ENCODE results near the gene ADGRG4. TPM values are rescaled to one million over a fixed set of nuclear protein-coding genes. Genes with fewer than 3 reads are reported as not detected.
A peak's percentile ranks its signal among the peaks of the same experiment; 100 is the strongest.

ADGRG4 gene
- total RNA-seq, 3 donors from 2014 or later (not counting 1 experiment from before 2014, with no cell fraction given), result not detected

DNA sequence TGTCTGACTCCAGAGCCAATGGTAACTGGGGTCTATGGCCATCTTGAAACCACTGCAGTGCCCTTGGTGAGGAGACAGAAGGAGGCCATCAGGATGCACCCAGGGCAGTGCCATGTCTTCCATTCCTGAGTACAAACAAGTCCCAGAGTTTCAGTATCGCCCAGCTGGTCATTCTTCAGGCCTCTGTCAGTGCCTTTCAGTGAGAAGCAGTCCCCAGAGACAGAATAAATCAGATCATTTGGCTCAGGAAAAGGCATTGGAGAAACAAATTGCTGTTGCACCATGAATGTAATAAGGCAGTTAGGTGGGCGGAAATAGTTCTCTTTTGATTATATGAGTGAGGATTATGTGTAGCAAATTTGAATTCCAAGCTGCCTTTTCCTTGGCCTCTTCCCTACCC is 21.3 kb downstream of the ADGRG4 start:
- TF ChIP-seq CTCF (IDR thresholded peaks at IDR 0.05), result no peak
- ATAC-seq (no peak), DNase-seq (no peak)
- Mint-ChIP-seq H3K4me3 (no peak overlapping the region), H3K9me3 (no peaks in the 10 kb centered on the region), H3K4me1 (no peaks in the 10 kb centered on the region), H3K27ac (no peak overlapping the region), H3K27me3 (ENCODE audit: low read depth in 2 of 2) (peaks cover 0 to 46% of the 10 kb centered on the region in 2 donors), H3K36me3 (no peaks in the 10 kb centered on the region)
- Histone ChIP-seq H3K27ac (ENCODE audit: low read length) (no peak overlapping the region), H3K27me3 (ENCODE audit: control insufficient read depth, insufficient read depth, low read length) (no peaks in the 10 kb centered on the region), H3K36me3 (ENCODE audit: control insufficient read depth, insufficient read depth, low read length) (no peaks in the 10 kb centered on the region), H3K4me3 (ENCODE audit: low read length) (no peak overlapping the region), H3K9me3 (ENCODE audit: control insufficient read depth, insufficient read depth, low read length) (no peaks in the 10 kb centered on the region), H3K4me1 (ENCODE audit: control insufficient read depth, insufficient read depth, low read length) (no peaks in the 10 kb centered on the region)
- intact Hi-C loops (cut with micrococcal nuclease), result no loop called here
- 85% methylated on average over 1 of the region's 2 CpGs for WGBS (ENCODE audit: insufficient coverage)

DNA sequence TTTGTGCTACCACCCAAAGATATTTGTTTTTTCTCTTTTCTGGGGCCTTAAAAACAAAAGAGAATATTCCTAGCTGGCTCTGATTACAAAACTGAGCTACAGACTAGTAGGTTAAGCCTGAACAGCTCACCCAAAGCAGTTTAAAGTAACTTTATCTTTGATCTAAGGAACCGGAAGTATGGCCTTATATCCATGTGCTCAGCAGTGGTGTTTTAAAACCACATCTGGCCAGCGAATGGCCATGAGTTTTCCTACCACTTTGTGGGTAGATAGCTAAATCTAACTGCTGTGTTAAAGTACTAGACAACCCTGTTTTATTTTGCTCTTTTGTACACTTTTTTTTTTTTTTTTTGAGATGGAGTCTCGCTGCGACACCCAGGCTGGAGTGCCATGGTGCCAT is 24.6 kb downstream of the ADGRG4 start:
- Mint-ChIP-seq H3K4me3 (no peak overlapping the region), H3K27me3 (ENCODE audit: low read depth in 2 of 2) (peaks cover 0 to 46% of the 10 kb centered on the region in 2 donors)

DNA sequence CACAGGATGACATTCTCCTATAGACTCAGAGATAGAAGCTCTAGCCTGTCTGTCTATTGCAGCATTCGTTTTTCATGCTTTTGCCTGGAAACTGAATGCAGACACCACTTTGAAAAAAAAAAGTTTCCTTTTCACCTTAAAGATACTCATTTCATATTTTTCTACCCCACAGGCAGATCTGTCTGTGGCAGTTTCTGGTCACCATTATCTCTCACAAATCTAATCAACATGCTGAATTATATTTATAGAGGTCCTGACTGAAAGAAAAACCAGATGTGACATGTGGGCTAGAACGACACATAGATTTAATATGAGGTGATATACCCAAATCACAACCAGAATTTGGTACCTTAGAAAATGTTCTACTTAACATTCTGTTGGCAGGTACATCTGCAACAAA is 28.2 kb downstream of the ADGRG4 start:
- no peak overlapping the region for H3K27ac Mint-ChIP-seq
- no peaks in the 10 kb centered on the region for H3K4me1 Mint-ChIP-seq
- H3K27me3 Mint-ChIP-seq (ENCODE audit: low read depth in 2 of 2), result peaks cover 0 to 19% of the 10 kb centered on the region in 2 donors
- Histone ChIP-seq H3K4me1 (ENCODE audit: control insufficient read depth, insufficient read depth, low read length) (no peaks in the 10 kb centered on the region), H3K36me3 (ENCODE audit: control insufficient read depth, insufficient read depth, low read length) (no peaks in the 10 kb centered on the region), H3K4me3 (ENCODE audit: low read length) (no peak overlapping the region), H3K27ac (ENCODE audit: low read length) (no peak overlapping the region), H3K27me3 (ENCODE audit: control insufficient read depth, insufficient read depth, low read length) (no peaks in the 10 kb centered on the region), H3K9me3 (ENCODE audit: control insufficient read depth, insufficient read depth, low read length) (no peaks in the 10 kb centered on the region)
- no peak overlapping the region for H3K4me3 Mint-ChIP-seq
- intact Hi-C loops (cut with micrococcal nuclease), result no loop called here
- H3K36me3 Mint-ChIP-seq, result no peaks in the 10 kb centered on the region
- WGBS (ENCODE audit: insufficient coverage), result no CpG with 5 or more reads among the region's 2 CpGs
- no peak for DNase-seq
- H3K9me3 Mint-ChIP-seq, result no peaks in the 10 kb centered on the region
- ATAC-seq, result no peak
- no peak for TF ChIP-seq CTCF (IDR thresholded peaks at IDR 0.05)

More for the DNA sequence above, 24.6 kb downstream of the ADGRG4 start:
- ATAC-seq (no peak), DNase-seq (no peak)
- Mint-ChIP-seq H3K27ac (no peak overlapping the region), H3K4me1 (no peaks in the 10 kb centered on the region), H3K9me3 (no peaks in the 10 kb centered on the region), H3K36me3 (no peaks in the 10 kb centered on the region)
- Histone ChIP-seq H3K4me3 (ENCODE audit: low read length) (no peak overlapping the region), H3K36me3 (ENCODE audit: control insufficient read depth, insufficient read depth, low read length) (no peaks in the 10 kb centered on the region), H3K27ac (ENCODE audit: low read length) (no peak overlapping the region), H3K4me1 (ENCODE audit: control insufficient read depth, insufficient read depth, low read length) (no peaks in the 10 kb centered on the region), H3K27me3 (ENCODE audit: control insufficient read depth, insufficient read depth, low read length) (no peaks in the 10 kb centered on the region), H3K9me3 (ENCODE audit: control insufficient read depth, insufficient read depth, low read length) (no peaks in the 10 kb centered on the region)
- WGBS (ENCODE audit: insufficient coverage), result 7% methylated on average over 2 of the region's 4 CpGs
- no peak for TF ChIP-seq CTCF (IDR thresholded peaks at IDR 0.05)
- intact Hi-C loops (cut with micrococcal nuclease), result no loop called here

- peak; percentile 38 for TF ChIP-seq CTCF (IDR thresholded peaks at IDR 0.05)
- H3K4me1 ChIP-seq (ENCODE audit: control insufficient read depth, insufficient read depth, low read length), result no peaks in the 10 kb centered on the region
- H3K4me3 ChIP-seq (ENCODE audit: low read length), result no peak overlapping the region
- H3K27ac Mint-ChIP-seq, result no peak overlapping the region
- no peaks in the 10 kb centered on the region for H3K9me3 Mint-ChIP-seq
- no peak overlapping the region for H3K27ac ChIP-seq (ENCODE audit: low read length)
- H3K27me3 Mint-ChIP-seq (ENCODE audit: low read depth in 2 of 2), result peaks cover 0 to 20% of the 10 kb centered on the region in 2 donors
- no peaks in the 10 kb centered on the region for H3K36me3 Mint-ChIP-seq
- intact Hi-C loops (cut with micrococcal nuclease), result no loop called here
- H3K36me3 ChIP-seq (ENCODE audit: control insufficient read depth, insufficient read depth, low read length), result no peaks in the 10 kb centered on the region
- DNase-seq, result peak in 1 of 2 donors; percentile 7
- no peaks in the 10 kb centered on the region for H3K9me3 ChIP-seq (ENCODE audit: control insufficient read depth, insufficient read depth, low read length)
- no CpG with 5 or more reads among the region's 1 CpG for WGBS (ENCODE audit: insufficient coverage)
- H3K4me3 Mint-ChIP-seq, result no peak overlapping the region
- no peaks in the 10 kb centered on the region for H3K4me1 Mint-ChIP-seq
- H3K27me3 ChIP-seq (ENCODE audit: control insufficient read depth, insufficient read depth, low read length), result peaks cover 2% of the 10 kb centered on the region
- ATAC-seq, result no peak
These were observed 35.9 kb downstream of the ADGRG4 start for GRCh38 chrX:136336623-136337022.
